HL-60 (cell line): Measurements from ENCODE around the gene GABRA4.

Experiments
- TF ChIP-seq, protein P1 (sequence below): IDR thresholded peaks from 2 replicates; pipeline ENCODE4 v1.6.1; 2012; ENCODE audit warnings: low read depth; ENCODE audit not compliant: insufficient replicate concordance
- TF ChIP-seq, protein P2 (sequence below): IDR thresholded peaks from one replicate; pipeline ENCODE4 v1.5.1; 2011; ENCODE audit warnings: low read length, control low read depth, inconsistent platforms; ENCODE audit not compliant: insufficient read depth

DNA sequence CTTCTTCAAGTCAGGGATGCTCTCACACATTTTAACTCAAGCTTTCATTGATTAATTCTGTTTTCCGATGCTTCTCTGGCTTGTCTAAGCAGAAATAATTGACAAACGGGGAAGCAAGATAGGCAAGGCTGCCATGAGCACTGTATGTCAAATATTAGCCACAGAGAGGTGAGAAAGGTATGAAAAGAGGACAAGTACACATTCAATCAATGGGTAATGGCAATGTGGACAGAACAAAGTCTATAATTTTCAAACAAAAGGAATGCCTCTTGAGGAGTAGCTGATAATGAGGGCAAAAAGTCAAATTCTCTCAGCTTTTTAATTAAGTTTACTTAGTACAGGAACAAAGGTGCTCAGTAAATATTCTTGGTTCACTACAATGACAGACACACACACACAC lies 104.0 kb downstream of the GABRA4 start:
- TF ChIP-seq, protein P1, sequence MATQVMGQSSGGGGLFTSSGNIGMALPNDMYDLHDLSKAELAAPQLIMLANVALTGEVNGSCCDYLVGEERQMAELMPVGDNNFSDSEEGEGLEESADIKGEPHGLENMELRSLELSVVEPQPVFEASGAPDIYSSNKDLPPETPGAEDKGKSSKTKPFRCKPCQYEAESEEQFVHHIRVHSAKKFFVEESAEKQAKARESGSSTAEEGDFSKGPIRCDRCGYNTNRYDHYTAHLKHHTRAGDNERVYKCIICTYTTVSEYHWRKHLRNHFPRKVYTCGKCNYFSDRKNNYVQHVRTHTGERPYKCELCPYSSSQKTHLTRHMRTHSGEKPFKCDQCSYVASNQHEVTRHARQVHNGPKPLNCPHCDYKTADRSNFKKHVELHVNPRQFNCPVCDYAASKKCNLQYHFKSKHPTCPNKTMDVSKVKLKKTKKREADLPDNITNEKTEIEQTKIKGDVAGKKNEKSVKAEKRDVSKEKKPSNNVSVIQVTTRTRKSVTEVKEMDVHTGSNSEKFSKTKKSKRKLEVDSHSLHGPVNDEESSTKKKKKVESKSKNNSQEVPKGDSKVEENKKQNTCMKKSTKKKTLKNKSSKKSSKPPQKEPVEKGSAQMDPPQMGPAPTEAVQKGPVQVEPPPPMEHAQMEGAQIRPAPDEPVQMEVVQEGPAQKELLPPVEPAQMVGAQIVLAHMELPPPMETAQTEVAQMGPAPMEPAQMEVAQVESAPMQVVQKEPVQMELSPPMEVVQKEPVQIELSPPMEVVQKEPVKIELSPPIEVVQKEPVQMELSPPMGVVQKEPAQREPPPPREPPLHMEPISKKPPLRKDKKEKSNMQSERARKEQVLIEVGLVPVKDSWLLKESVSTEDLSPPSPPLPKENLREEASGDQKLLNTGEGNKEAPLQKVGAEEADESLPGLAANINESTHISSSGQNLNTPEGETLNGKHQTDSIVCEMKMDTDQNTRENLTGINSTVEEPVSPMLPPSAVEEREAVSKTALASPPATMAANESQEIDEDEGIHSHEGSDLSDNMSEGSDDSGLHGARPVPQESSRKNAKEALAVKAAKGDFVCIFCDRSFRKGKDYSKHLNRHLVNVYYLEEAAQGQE, result no peak
- TF ChIP-seq, protein P2, sequence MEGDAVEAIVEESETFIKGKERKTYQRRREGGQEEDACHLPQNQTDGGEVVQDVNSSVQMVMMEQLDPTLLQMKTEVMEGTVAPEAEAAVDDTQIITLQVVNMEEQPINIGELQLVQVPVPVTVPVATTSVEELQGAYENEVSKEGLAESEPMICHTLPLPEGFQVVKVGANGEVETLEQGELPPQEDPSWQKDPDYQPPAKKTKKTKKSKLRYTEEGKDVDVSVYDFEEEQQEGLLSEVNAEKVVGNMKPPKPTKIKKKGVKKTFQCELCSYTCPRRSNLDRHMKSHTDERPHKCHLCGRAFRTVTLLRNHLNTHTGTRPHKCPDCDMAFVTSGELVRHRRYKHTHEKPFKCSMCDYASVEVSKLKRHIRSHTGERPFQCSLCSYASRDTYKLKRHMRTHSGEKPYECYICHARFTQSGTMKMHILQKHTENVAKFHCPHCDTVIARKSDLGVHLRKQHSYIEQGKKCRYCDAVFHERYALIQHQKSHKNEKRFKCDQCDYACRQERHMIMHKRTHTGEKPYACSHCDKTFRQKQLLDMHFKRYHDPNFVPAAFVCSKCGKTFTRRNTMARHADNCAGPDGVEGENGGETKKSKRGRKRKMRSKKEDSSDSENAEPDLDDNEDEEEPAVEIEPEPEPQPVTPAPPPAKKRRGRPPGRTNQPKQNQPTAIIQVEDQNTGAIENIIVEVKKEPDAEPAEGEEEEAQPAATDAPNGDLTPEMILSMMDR, result no peak
